Testis (tissue), 2 donors: ENCODE results near the gene IGSF10.

Experiments
- POLR2A ChIP-seq: fragments of 450-650 bp; IDR thresholded peaks from one replicate; pipeline ENCODE4 v1.6.1; 2017; ENCODE audit warnings: antibody characterized with exemption, mild to moderate bottlenecking, moderate library complexity
- TF ChIP-seq, protein P1 (sequence below), 3 experiments: fragments of 450-650 bp in 2 of 3; fragments of 200-600 bp in 1 of 3; sonication (generic) in 1 of 3; IDR thresholded peaks; one replicate each; pipeline ENCODE4 v1.5.1; 2016 to 2019; ENCODE audit warnings: antibody characterized with exemption in 3 of 3, mild to moderate bottlenecking in 2 of 3, moderate library complexity in 1 of 3

DNA sequence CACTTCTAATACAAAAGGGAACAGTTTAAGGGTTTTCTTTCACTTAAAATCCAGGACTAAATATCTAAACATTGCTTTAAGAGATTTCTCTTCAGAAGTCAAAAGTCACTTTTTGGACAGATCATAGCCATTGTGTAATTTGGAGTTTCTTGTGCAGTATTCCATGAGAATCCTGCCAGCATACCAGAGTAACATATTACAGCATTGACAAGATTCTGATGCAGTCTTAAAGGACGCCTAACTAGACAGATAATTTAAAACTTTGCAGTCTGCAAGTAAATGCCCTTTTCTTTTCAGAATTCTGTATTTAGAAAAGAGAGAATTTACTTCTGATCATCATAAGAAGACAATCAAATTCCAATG lies 17.5 kb upstream of the IGSF10 start:
- TF ChIP-seq, protein P1, sequence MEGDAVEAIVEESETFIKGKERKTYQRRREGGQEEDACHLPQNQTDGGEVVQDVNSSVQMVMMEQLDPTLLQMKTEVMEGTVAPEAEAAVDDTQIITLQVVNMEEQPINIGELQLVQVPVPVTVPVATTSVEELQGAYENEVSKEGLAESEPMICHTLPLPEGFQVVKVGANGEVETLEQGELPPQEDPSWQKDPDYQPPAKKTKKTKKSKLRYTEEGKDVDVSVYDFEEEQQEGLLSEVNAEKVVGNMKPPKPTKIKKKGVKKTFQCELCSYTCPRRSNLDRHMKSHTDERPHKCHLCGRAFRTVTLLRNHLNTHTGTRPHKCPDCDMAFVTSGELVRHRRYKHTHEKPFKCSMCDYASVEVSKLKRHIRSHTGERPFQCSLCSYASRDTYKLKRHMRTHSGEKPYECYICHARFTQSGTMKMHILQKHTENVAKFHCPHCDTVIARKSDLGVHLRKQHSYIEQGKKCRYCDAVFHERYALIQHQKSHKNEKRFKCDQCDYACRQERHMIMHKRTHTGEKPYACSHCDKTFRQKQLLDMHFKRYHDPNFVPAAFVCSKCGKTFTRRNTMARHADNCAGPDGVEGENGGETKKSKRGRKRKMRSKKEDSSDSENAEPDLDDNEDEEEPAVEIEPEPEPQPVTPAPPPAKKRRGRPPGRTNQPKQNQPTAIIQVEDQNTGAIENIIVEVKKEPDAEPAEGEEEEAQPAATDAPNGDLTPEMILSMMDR (IDR thresholded peaks at IDR 0.05) = no peak
- TF ChIP-seq POLR2A = no peak
